DND-41 (cell line): ENCODE results near the gene SIRT2.
"Not testable (repeated sequence)": the region's sequence is repeated elsewhere in the genome, so short reads cannot be mapped to it uniquely, and the experiment has no call there.

Experiments used
- ATAC-seq: fragments of 200-7000 bp; cut with Tn5 transposase; 3 replicates; pipeline ENCODE4 v1.9.1; 2021; ENCODE audit warnings: low read depth; ENCODE audit not compliant: insufficient read depth
- DNase-seq: peaks from one replicate; pipeline ENCODE4 v3.0.0-alpha.2; 2020
- H2AFZ ChIP-seq: 2 replicates; pipeline ENCODE4 v1.6.0; 2012; ENCODE audit warnings: low read depth, low read length
- H3K27ac ChIP-seq: 2 replicates; pipeline ENCODE4 v1.5.1; 2012; ENCODE audit warnings: low read length, inconsistent platforms
- H3K27me3 ChIP-seq: fragments of 200-600 bp; sonication (generic); 2 replicates; pipeline ENCODE4 v1.6.0; 2012; ENCODE audit warnings: low read length, mild to moderate bottlenecking, inconsistent platforms; ENCODE audit not compliant: insufficient read depth, poor library complexity
- H3K36me3 ChIP-seq: 2 replicates; pipeline ENCODE4 v1.5.1; 2012; ENCODE audit warnings: low read length, inconsistent platforms; ENCODE audit not compliant: insufficient read depth
- H3K4me1 ChIP-seq: 2 replicates; pipeline ENCODE4 v1.5.1; 2012; ENCODE audit warnings: mild to moderate bottlenecking, low read length; ENCODE audit not compliant: insufficient read depth
- H3K4me2 ChIP-seq: 2 replicates; pipeline ENCODE4 v1.6.0; 2012; ENCODE audit warnings: mild to moderate bottlenecking, moderate library complexity, low read length, inconsistent platforms; ENCODE audit not compliant: insufficient read depth
- H3K4me3 ChIP-seq, 2 experiments: fragments of 200-600 bp in 1 of 2; shearing (Covaris generic) in 1 of 2; 2 replicates each; pipeline ENCODE4 v1.5.1; 2012 to 2016; ENCODE audit warnings: inconsistent platforms in 2 of 2, low read length in 2 of 2, mild to moderate bottlenecking in 2 of 2, low read depth in 1 of 2, moderate library complexity in 1 of 2
- H3K79me2 ChIP-seq: 2 replicates; pipeline ENCODE4 v1.6.0; 2012; ENCODE audit warnings: low read length, inconsistent platforms; ENCODE audit not compliant: insufficient read depth
- H3K9ac ChIP-seq: 2 replicates; pipeline ENCODE4 v1.6.0; 2012; ENCODE audit warnings: low read depth, mild to moderate bottlenecking, inconsistent platforms, low read length, moderate library complexity
- H3K9me3 ChIP-seq: 2 replicates; pipeline ENCODE4 v1.5.1; 2012; ENCODE audit warnings: low read length, moderate library complexity, mild to moderate bottlenecking, inconsistent platforms; ENCODE audit not compliant: insufficient read depth, severe bottlenecking
- H4K20me1 ChIP-seq: 2 replicates; pipeline ENCODE4 v1.6.0; 2012; ENCODE audit warnings: low read length; ENCODE audit not compliant: insufficient read depth
- CTCF ChIP-seq: IDR thresholded peaks from 2 replicates; pipeline ENCODE4 v1.5.1; 2012; ENCODE audit warnings: borderline replicate concordance, low read length, moderate library complexity, mild to moderate bottlenecking; ENCODE audit not compliant: poor library complexity, severe bottlenecking; ENCODE audit errors: extremely low read depth
- EZH2 ChIP-seq: IDR thresholded peaks from 3 replicates; pipeline ENCODE4 v1.6.1; 2012; ENCODE audit warnings: borderline replicate concordance, low read depth, mild to moderate bottlenecking, moderate library complexity, low read length, inconsistent platforms; ENCODE audit not compliant: severe bottlenecking

Gene SIRT2

GRCh38 chr19:38867171-38867780 lies 32.1 kb downstream of the SIRT2 start:
- Histone ChIP-seq H3K27me3 (no peaks in the 10 kb centered on the region), H3K4me3 (no peak overlapping the region), H3K27ac (no peak overlapping the region), H3K4me1 (peaks cover 16% of the 10 kb centered on the region), H4K20me1 (no peaks in the 10 kb centered on the region), H3K9me3 (no peaks in the 10 kb centered on the region), H3K4me2 (no peak overlapping the region), H2AFZ (no peak overlapping the region), H3K9ac (no peak overlapping the region), H3K36me3 (no peaks in the 10 kb centered on the region), H3K79me2 (no peaks in the 10 kb centered on the region)
- no peak for ATAC-seq
- TF ChIP-seq CTCF: no peak
- no peak for TF ChIP-seq EZH2
- no peak for DNase-seq

GRCh38 chr19:38862321-38863059 lies 36.9 kb downstream of the SIRT2 start:
- no peaks in the 10 kb centered on the region for H3K9me3 ChIP-seq
- H3K27ac ChIP-seq: no peak overlapping the region
- no peak overlapping the region for H3K4me2 ChIP-seq
- no peak overlapping the region for H3K4me3 ChIP-seq
- no peaks in the 10 kb centered on the region for H3K79me2 ChIP-seq
- DNase-seq (no peak), ATAC-seq (no peak)
- H3K9ac ChIP-seq: no peak overlapping the region
- no peaks in the 10 kb centered on the region for H4K20me1 ChIP-seq
- H3K36me3 ChIP-seq: no peaks in the 10 kb centered on the region
- no peaks in the 10 kb centered on the region for H3K4me1 ChIP-seq
- H3K27me3 ChIP-seq: no peaks in the 10 kb centered on the region
- TF ChIP-seq EZH2: no peak
- no peak for TF ChIP-seq CTCF
- H2AFZ ChIP-seq: no peak overlapping the region

- no peaks in the 10 kb centered on the region for H3K79me2 ChIP-seq
- H3K4me2 ChIP-seq: no peak overlapping the region
- no peaks in the 10 kb centered on the region for H3K4me1 ChIP-seq
- H3K27me3 ChIP-seq: no peaks in the 10 kb centered on the region
- H4K20me1 ChIP-seq: no peaks in the 10 kb centered on the region
- no peak for DNase-seq
- no peaks in the 10 kb centered on the region for H3K36me3 ChIP-seq
- no peak overlapping the region for H3K9ac ChIP-seq
- no peak for TF ChIP-seq CTCF
- TF ChIP-seq EZH2: no peak
- no peak overlapping the region for H3K27ac ChIP-seq
- H2AFZ ChIP-seq: no peak overlapping the region
- no peak overlapping the region for H3K4me3 ChIP-seq
- H3K9me3 ChIP-seq: no peaks in the 10 kb centered on the region
- ATAC-seq: no peak
Observed at GRCh38 chr19:38861368-38861767, 38.0 kb downstream of the SIRT2 start.

- not testable (repeated sequence) for H3K4me2 ChIP-seq, DNase-seq, H4K20me1 ChIP-seq, H3K27me3 ChIP-seq, H2AFZ ChIP-seq, H3K4me1 ChIP-seq, H3K9ac ChIP-seq, ATAC-seq, H3K4me3 ChIP-seq, H3K9me3 ChIP-seq, H3K36me3 ChIP-seq, H3K27ac ChIP-seq, H3K79me2 ChIP-seq
Observed at GRCh38 chr19:38859631-38860204, 39.7 kb downstream of the SIRT2 start.
